H9 (cell line): ENCODE measurements around the gene HOXA7. TPM values are rescaled to one million over a fixed set of nuclear protein-coding genes. Genes with fewer than 3 reads are reported as not detected.

Source experiments
- DNase-seq: peaks from one replicate; pipeline ENCODE4 v3.0.0-alpha.2; 2017
- H2AFZ ChIP-seq: one replicate; pipeline ENCODE4 v1.6.1; 2013; ENCODE audit warnings: mild to moderate bottlenecking, low read length, control low read depth, moderate library complexity
- H2AK5ac ChIP-seq: 2 replicates; pipeline ENCODE4 v1.6.1; 2013; ENCODE audit warnings: low read length, control low read depth, mixed read lengths; ENCODE audit not compliant: insufficient read length
- H2BK120ac ChIP-seq: one replicate; pipeline ENCODE4 v1.6.1; 2013; ENCODE audit warnings: low read depth, mild to moderate bottlenecking, low read length, control low read depth, inconsistent platforms; ENCODE audit not compliant: poor library complexity, severe bottlenecking
- H2BK12ac ChIP-seq: 2 replicates; pipeline ENCODE4 v1.6.1; 2013; ENCODE audit warnings: low read length, control low read depth, mixed read lengths, low read depth; ENCODE audit not compliant: insufficient read length
- H2BK15ac ChIP-seq: 2 replicates; pipeline ENCODE4 v1.6.1; 2013; ENCODE audit warnings: low read depth, low read length, control low read depth
- H2BK20ac ChIP-seq: one replicate; pipeline ENCODE4 v1.6.1; 2013; ENCODE audit warnings: low read depth, mild to moderate bottlenecking, low read length, control low read depth, inconsistent platforms; ENCODE audit not compliant: poor library complexity, severe bottlenecking
- H2BK5ac ChIP-seq: 2 replicates; pipeline ENCODE4 v1.6.1; 2013; ENCODE audit warnings: low read length, control low read depth, mixed read lengths; ENCODE audit not compliant: insufficient read length
- H3K14ac ChIP-seq: 2 replicates; pipeline ENCODE4 v1.6.1; 2013; ENCODE audit warnings: low read length, control low read depth; ENCODE audit not compliant: insufficient read depth
- H3K18ac ChIP-seq: 2 replicates; pipeline ENCODE4 v1.6.1; 2013; ENCODE audit warnings: low read depth, mild to moderate bottlenecking, mixed read lengths, low read length, control low read depth; ENCODE audit not compliant: insufficient read length
- H3K23ac ChIP-seq: 2 replicates; pipeline ENCODE4 v1.6.1; 2013; ENCODE audit warnings: low read length, control low read depth, mixed read lengths, low read depth; ENCODE audit not compliant: insufficient read length
- H3K23me2 ChIP-seq: 2 replicates; pipeline ENCODE4 v1.6.1; 2013; ENCODE audit warnings: low read depth, mild to moderate bottlenecking, mixed read lengths, low read length, control low read depth; ENCODE audit not compliant: insufficient read length, poor library complexity, severe bottlenecking
- H3K27ac ChIP-seq: 2 replicates; pipeline ENCODE4 v1.5.1; 2013; ENCODE audit warnings: low read length, control low read depth, mixed read lengths, low read depth; ENCODE audit not compliant: insufficient read length
- H3K27me3 ChIP-seq: 2 replicates; pipeline ENCODE4 v1.6.1; 2013; ENCODE audit warnings: low read length, control low read depth, inconsistent platforms; ENCODE audit not compliant: insufficient read depth
- H3K4ac ChIP-seq: 2 replicates; pipeline ENCODE4 v1.6.1; 2013; ENCODE audit warnings: low read depth, mild to moderate bottlenecking, control low read depth, inconsistent platforms, low read length, moderate library complexity
- H3K4me1 ChIP-seq: 2 replicates; pipeline ENCODE4 v1.6.1; 2013; ENCODE audit warnings: low read length, control low read depth, inconsistent platforms; ENCODE audit not compliant: insufficient read depth
- H3K4me2 ChIP-seq: 2 replicates; pipeline ENCODE4 v1.6.1; 2013; ENCODE audit warnings: low read length, control low read depth, mixed read lengths; ENCODE audit not compliant: insufficient read length, insufficient read depth
- H3K56ac ChIP-seq: 2 replicates; pipeline ENCODE4 v1.6.1; 2013; ENCODE audit warnings: low read depth, mild to moderate bottlenecking, mixed read lengths, low read length, control low read depth; ENCODE audit not compliant: insufficient read length
- H3K79me1 ChIP-seq: 2 replicates; pipeline ENCODE4 v1.6.1; 2013; ENCODE audit warnings: low read depth, mild to moderate bottlenecking, moderate library complexity, low read length, control low read depth, inconsistent platforms; ENCODE audit not compliant: insufficient read depth, poor library complexity, severe bottlenecking
- H3K79me2 ChIP-seq: 2 replicates; pipeline ENCODE4 v1.6.1; 2013; ENCODE audit warnings: low read length, control low read depth, inconsistent platforms; ENCODE audit not compliant: insufficient read depth
- H3K9ac ChIP-seq: 2 replicates; pipeline ENCODE4 v1.6.1; 2013; ENCODE audit warnings: low read length, control low read depth, mixed read lengths; ENCODE audit not compliant: insufficient read length; ENCODE audit errors: extremely low read depth
- H3K9me3 ChIP-seq: one replicate; pipeline ENCODE4 v1.6.1; 2013; ENCODE audit warnings: low read depth, low read length, inconsistent platforms; ENCODE audit not compliant: control insufficient read depth
- H3T11ph ChIP-seq: one replicate; pipeline ENCODE4 v1.6.1; 2013; ENCODE audit warnings: mild to moderate bottlenecking, low read length, control low read depth, inconsistent platforms
- H4K20me1 ChIP-seq: one replicate; pipeline ENCODE4 v1.6.1; 2013; ENCODE audit not compliant: control insufficient read depth, insufficient read length, insufficient read depth
- H4K5ac ChIP-seq: 2 replicates; pipeline ENCODE4 v1.6.1; 2013; ENCODE audit warnings: low read depth, mild to moderate bottlenecking, mixed read lengths, low read length, control low read depth; ENCODE audit not compliant: insufficient read length
- H4K8ac ChIP-seq: replicated peaks from 2 replicates; pipeline ENCODE4 v1.6.1; 2013; ENCODE audit warnings: low read length, control low read depth, mixed read lengths, low read depth; ENCODE audit not compliant: insufficient read length
- H4K91ac ChIP-seq: 2 replicates; pipeline ENCODE4 v1.6.1; 2013; ENCODE audit warnings: low read depth, mild to moderate bottlenecking, moderate library complexity, mixed read lengths, low read length, control low read depth; ENCODE audit not compliant: insufficient read length
- H3K27ac Mint-ChIP-seq, 3 experiments: 2 replicates in 2 of 3; 3 replicates in 1 of 3; pipeline ENCODE4 v1.8.0; 2020 to 2021; ENCODE audit warnings: mixed read lengths in 3 of 3, mild to moderate bottlenecking in 1 of 3, moderate library complexity in 1 of 3
- H3K27me3 Mint-ChIP-seq: 2 replicates; pipeline ENCODE4 v1.8.0; 2021; ENCODE audit warnings: low read depth, mild to moderate bottlenecking, moderate library complexity, mixed read lengths
- H3K36me3 Mint-ChIP-seq, 3 experiments: 2 replicates in 2 of 3; 3 replicates in 1 of 3; pipeline ENCODE4 v1.8.0; 2020 to 2021; ENCODE audit warnings: low read depth in 3 of 3, mixed read lengths in 3 of 3; ENCODE audit not compliant: insufficient read depth in 1 of 3
- H3K4me1 Mint-ChIP-seq, 2 experiments: 2 replicates each; pipeline ENCODE4 v1.8.0; 2020; ENCODE audit warnings: mixed read lengths in 2 of 2
- H3K4me3 Mint-ChIP-seq, 2 experiments: 2 replicates in 1 of 2; 3 replicates in 1 of 2; pipeline ENCODE4 v1.8.0; 2020 to 2021; ENCODE audit warnings: mild to moderate bottlenecking in 2 of 2, mixed read lengths in 2 of 2, moderate library complexity in 1 of 2
- H3K9me3 Mint-ChIP-seq, 2 experiments: 2 replicates in 1 of 2; 3 replicates in 1 of 2; pipeline ENCODE4 v1.8.0; 2020; ENCODE audit warnings: mild to moderate bottlenecking in 2 of 2, mixed read lengths in 2 of 2, moderate library complexity in 1 of 2
- WGBS: extraction: QIAGEN DNeasy Blood & Tissue Kit; methylation state at CpG from one replicate; pipeline ENCODE4 v1.1.7; 2013; ENCODE audit warnings: missing lambda C conversion rate, low lambda C conversion rate, mixed read lengths; ENCODE audit not compliant: insufficient read length; ENCODE audit errors: extremely low coverage; 5-methylcytosine and 5-hydroxymethylcytosine counted together
- total RNA-seq: library from RNA; stranded (reverse); gene quantifications from 2 replicates; pipeline ENCODE4 v1.2.1, GENCODE V29; 2021
- TF ChIP-seq, protein P1 (sequence below): fragments of 200-600 bp; sonication (generic); conservative IDR thresholded peaks from 3 replicates; pipeline ENCODE4 v1.8.0; 2021; ENCODE audit warnings: antibody characterized with exemption, mild to moderate bottlenecking

HOXA7 gene
- total RNA-seq, 1 experiment from 2014 or later = not detected

DNA sequence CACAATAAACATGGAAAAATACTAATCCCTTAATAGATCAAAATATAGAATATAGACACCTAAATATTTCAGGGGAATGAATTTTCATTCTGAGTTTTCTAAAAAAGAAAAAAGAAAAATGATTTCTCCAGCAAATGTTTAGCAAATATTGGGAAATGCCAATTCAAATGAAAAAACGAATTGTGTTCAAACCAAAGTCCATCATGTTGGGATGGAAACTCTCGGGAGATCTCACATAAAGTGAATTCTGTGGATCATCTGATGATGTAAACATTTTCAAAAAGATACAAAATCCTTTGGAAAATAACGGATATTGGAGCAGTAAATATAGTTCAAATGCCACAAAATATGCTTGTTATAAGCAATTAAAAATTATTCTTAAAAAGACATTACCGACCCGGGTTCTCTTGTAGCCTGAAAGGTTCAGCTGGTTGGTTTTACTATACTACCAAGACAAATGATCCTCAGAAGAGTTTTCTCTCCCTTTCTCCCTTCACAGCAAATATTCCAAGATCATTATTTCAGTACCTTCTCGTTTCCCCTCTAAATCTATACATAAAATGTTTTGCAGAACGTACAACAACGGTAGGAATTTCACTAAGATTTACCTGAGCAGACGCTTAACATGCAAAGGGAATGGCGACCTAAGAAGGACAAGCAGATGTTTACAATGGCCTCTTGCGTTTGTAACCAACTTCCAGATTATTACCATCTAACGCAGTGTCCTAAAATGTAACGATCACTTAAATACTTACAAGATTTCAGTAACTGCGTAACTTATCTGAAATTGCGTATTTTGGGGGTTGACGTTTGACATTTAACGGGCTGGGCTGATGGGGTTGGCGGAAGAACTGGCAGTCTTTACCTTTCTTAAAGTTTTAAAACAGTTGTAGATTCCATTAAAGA lies 40.9 kb upstream of the HOXA7 start:
- H4K5ac ChIP-seq = no peak overlapping the region
- no peaks in the 10 kb centered on the region for H3K79me2 ChIP-seq
- Mint-ChIP-seq H3K27ac (no peak overlapping the region), H3K9me3 (peaks cover 4 to 14% of the 10 kb centered on the region in 2 experiments; a peak in 2 of 5 replicates), H3K4me3 (no peak overlapping the region), H3K4me1 (peaks cover 2 to 15% of the 10 kb centered on the region in 2 experiments), H3K27me3 (peaks cover 95% of the 10 kb centered on the region), H3K36me3 (no peaks in the 10 kb centered on the region; a peak in 2 of 7 replicates)
- TF ChIP-seq, protein P1, sequence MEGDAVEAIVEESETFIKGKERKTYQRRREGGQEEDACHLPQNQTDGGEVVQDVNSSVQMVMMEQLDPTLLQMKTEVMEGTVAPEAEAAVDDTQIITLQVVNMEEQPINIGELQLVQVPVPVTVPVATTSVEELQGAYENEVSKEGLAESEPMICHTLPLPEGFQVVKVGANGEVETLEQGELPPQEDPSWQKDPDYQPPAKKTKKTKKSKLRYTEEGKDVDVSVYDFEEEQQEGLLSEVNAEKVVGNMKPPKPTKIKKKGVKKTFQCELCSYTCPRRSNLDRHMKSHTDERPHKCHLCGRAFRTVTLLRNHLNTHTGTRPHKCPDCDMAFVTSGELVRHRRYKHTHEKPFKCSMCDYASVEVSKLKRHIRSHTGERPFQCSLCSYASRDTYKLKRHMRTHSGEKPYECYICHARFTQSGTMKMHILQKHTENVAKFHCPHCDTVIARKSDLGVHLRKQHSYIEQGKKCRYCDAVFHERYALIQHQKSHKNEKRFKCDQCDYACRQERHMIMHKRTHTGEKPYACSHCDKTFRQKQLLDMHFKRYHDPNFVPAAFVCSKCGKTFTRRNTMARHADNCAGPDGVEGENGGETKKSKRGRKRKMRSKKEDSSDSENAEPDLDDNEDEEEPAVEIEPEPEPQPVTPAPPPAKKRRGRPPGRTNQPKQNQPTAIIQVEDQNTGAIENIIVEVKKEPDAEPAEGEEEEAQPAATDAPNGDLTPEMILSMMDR = no peak
- no peak overlapping the region for H4K8ac ChIP-seq
- H4K91ac ChIP-seq = no peak overlapping the region
- no peaks in the 10 kb centered on the region for H4K20me1 ChIP-seq
- no peak overlapping the region for H2BK20ac ChIP-seq
- H3K27ac ChIP-seq = no peak overlapping the region
- no peak overlapping the region for H2AFZ ChIP-seq
- no peak overlapping the region for H2BK12ac ChIP-seq
- no peak overlapping the region for H2BK5ac ChIP-seq
- DNase-seq = no peak
- no peaks in the 10 kb centered on the region for H3K4me1 ChIP-seq
- no peak overlapping the region for H3K4me2 ChIP-seq
- no peak overlapping the region for H3K4ac ChIP-seq
- H3K9ac ChIP-seq = no peak overlapping the region
- H3K23me2 ChIP-seq = no peaks in the 10 kb centered on the region
- no peak overlapping the region for H2AK5ac ChIP-seq
- H3K9me3 ChIP-seq = no peaks in the 10 kb centered on the region
- no peaks in the 10 kb centered on the region for H3K79me1 ChIP-seq
- no peak overlapping the region for H3K23ac ChIP-seq
- no peak overlapping the region for H3K14ac ChIP-seq
- H3K27me3 ChIP-seq = peaks cover 85% of the 10 kb centered on the region
- no peak overlapping the region for H2BK120ac ChIP-seq
- H2BK15ac ChIP-seq = no peak overlapping the region
- no peak overlapping the region for H3K56ac ChIP-seq
- H3T11ph ChIP-seq = no peak overlapping the region
- no CpG with 5 or more reads among the region's 18 CpGs for WGBS
- no peak overlapping the region for H3K18ac ChIP-seq
